ENCODE measurements around the gene ZFAND3.
"Not testable (repeated sequence)": the region's sequence is repeated elsewhere in the genome, so short reads cannot be mapped to it uniquely, and the experiment has no call there.

The ZFAND3 gene

DNA sequence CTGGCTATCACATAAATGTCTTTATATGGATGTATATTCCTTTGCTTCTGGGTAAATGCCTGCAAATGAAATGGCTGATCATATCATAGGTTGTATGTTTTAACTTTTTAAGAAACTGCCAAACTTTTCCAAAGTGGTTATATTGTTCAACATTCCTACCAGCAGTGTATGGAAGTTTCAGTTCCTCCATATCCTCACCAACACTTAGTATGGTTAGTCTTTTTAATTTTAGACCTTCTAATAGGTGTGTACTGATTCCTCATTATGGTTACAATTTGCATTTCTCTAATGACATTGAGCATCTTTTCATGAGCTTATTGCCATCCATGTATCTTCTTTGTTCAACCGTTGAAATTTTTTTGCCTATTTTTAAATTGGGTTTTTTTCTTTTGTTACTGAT, 155.4 kb downstream of the ZFAND3 start:
- no peak for DNase-seq

DNA sequence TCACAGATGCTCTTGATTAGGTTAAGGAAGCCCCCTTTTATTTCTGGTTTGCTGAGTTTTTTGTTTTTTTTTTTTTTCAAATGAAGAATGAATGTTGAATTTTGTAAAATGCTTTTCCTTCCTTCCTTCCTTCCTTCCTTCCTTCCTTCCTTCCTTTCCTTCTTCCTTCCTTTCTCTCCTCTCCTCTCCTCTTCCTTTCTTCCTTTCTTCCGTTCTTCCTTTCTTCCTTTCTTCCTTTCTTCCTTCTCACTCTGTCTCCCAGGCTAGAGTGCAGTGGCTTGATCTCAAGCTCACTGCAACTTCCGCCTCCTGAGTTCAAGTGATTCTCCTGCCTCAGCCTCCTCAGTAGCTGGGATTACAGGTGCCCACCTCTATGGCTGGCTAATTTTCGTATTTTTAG, 158.2 kb downstream of the ZFAND3 start:
- DNase-seq: no peak

DNA sequence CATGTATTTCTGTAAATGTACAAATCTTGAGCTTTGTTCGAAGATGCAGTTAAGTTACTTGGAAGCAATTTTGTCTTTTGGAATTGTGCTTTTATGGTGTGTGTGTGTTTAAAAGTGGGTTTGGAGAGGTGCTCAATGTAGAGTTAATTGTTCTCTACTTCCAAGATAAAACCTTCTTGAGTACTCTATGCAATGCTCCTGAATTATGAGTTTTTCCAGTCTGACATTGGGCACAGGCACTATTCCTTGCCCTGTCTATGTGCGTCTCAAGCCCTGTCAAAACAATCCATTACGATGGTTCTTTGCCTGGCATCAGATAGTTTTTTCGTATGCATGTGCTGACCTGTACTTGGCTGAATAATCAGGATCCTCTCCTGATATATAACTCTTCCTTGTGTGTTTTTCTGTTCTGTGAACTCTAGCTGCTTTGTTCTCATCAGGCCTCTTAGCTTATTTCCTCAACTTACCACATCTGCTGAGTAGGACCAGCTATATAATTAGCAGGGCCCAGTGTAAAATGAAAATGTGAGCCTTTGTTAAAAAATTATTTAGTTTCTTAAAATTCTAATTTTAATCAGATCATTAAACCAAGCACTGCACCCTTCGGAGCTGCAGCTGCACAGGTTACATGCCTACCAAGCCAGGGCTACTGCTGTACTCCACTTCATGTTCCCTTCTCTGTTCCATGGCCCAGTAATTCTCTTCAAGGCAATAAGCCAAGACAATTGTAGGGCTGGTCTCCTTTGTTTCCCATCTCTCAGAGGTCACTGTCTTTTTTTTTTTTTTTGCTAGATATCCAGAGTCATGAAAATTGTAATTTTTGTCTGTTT, 160.1 kb downstream of the ZFAND3 start:
- no peak for DNase-seq

DNA sequence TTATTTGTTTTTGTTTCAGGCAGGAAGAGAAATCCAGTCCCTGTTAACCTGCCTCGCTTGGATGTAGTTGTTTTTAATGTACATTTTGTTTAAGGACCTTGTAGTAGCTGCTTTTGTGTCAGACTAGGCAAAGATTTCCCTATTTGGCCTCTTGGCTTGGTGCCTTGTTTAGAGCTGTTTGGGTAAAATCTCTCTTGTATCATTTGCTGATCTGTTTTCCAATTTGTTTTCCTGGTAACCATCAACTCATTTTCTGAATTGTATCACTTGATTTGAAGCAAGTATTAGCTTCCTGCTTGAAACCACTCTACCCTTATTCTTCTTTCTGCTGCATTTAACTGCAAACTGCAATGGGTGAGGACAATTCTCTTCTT, 160.7 kb downstream of the ZFAND3 start:
- no peak for DNase-seq

DNA sequence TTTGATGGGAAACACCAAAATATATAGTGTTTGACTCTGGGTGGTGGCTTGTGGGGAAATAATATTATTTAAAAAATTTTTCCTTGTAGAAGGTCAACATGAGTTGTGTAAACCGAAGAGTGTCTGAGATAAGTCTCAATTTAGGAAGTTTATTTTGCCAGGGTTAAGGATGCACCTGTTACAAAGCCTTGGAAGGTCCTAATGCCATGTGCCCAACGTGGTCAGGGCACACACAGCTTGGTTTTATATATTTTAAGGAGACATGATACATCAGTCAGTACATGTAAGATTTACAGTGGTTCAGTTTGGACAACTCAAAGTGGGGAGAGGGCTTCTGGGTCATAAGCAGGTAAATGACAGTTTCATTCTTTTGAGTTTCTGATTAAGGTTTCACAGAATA, 162.1 kb downstream of the ZFAND3 start:
- DNase-seq: no peak

DNA sequence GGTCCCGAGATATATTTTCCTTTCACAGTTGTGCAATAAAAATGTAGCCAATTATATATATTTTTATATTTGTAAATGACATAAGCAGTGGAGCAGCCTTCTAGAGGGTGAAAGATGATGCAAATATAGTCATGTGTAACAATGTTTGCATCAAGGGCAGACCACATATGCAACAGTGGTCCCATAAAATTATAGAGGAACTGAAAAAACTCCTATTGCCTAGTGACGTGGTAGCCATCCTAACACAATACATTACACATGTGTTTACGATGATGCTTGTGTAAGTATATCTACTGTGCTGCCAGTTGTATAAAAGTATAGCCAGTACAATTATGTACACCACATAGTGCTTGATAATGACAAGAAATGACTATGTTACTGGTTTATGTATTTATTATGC, 162.8 kb downstream of the ZFAND3 start:
- DNase-seq: no peak

DNA sequence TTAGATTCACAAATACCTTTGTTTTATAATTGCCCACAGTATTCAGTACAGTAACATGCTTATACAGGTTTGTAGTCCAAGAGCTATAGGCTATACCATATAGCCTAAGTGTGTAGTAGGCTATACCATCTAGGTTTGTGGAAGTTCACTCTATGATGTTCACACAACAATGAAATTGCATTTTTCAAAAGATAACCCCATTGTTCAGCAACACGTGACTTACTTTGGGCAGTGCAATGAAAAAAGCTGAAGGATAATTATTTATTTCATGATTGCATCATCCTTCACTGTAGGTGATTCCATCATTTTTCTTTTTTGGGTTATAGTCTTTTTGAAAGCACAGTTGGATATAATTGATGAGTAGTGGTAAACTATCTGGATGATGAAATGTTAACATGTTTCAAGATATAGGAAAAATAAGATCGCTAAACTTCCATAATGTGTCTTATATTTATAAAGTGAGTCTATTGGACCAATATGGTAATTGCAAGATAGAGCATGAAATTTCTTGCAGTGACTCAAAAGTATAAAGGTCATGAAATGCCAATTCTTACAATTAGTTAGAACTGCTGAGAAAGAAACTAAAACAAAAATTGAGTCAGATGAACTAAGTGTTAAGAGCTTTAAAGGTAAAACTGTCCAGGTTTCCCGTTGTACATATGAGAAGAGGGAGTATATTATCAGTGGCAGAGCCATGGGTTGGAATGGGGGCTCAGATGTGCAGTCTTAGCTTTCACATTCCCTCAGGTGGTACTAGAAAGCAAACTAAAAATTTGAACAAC, 164.4 kb downstream of the ZFAND3 start:
- DNase-seq: no peak

DNA sequence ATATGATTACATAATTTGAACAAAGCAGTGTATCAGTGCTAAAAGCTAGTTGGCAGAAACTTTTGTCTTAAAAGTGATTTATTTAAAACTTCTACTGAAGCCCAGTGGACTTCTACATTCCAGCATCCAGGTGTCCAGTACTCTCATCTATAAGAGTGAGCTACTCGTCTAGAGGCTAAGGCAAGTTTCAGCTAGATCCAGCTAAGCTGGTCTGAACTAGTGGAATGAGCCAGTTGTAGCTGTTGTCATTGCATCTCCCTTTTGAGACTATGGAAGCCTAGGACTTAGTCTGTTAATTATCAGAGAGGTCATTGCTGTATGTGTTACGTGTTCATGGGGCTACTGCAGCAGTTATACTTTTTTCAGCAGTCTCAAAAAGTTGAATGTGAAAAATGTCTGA, 165.1 kb downstream of the ZFAND3 start:
- no peak for DNase-seq

DNA sequence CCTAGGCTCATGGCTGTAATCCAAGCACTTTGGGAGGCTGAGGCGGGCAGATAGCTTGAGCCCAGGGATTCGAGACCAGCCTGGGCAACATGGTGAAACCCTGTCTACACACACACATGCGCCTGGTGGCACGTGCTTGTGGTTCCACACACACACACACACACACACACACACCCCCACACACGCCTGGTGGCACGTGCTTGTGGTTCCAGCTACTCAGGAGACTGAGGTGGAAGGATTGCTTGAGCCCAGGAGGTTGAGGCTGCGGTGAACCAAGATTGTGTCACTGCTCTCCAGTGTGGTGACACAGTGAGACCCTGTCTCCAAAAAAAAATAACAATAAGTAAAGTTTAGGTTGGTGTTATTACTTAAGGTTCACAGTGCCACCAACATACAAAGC, 165.8 kb downstream of the ZFAND3 start:
- DNase-seq: no peak

DNA sequence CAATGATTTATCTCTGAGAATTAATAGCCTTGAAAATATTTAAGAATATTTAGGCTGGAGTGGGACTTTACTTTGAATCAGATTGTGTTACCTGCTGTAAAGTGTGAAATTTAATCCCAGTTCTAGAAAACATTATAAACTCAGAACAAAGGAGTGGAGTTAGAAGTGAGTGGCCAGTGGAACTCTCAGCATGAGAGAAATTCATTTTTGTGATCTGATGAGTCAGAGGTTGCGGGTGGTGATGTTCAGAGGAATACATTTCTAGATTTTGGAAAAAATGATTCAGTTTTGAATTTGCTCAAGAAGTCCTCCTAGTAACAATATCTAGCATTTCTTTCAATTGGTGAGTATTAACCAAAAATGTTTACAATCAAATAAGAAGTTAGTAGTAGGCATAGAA, 167.5 kb downstream of the ZFAND3 start:
- DNase-seq: no peak

DNA sequence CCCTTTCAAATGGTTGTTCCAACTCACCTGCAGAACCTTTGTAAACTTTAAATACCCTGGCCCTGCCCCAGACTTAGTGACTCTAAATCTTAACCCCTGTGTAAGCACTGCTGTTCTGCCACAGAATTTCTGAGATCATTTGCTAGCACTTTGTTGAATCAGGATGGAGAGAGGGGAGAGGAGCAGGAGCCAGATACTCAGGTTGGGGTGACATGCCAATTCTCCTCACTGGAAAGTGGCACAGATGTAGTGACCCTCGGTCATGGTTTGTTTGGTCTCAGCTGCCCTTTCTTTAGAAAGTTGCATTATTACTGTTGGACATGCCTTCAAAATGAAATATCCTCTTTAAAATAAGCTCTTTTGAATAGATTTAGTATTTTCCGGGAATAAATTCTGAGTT, 168.0 kb downstream of the ZFAND3 start:
- DNase-seq: no peak

DNA sequence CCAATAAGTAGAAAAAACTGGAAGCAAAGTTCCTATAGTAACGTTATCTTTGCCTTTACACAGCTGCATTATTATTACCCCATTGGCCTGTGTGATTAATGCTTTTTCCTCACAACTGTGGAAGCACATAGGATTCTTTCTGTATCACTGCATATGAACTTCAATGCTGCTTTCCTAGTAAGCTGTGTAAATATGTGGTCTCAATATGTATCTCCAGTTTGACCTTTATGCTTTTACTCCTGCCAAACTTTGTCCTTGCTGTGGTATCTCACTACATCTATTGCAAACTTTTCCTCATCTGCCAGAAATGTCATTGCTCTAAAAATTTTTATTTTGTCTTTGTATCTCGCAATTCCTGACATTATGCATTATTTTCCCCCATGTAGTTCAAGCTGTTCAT, 168.6 kb downstream of the ZFAND3 start:
- no peak for DNase-seq

DNA sequence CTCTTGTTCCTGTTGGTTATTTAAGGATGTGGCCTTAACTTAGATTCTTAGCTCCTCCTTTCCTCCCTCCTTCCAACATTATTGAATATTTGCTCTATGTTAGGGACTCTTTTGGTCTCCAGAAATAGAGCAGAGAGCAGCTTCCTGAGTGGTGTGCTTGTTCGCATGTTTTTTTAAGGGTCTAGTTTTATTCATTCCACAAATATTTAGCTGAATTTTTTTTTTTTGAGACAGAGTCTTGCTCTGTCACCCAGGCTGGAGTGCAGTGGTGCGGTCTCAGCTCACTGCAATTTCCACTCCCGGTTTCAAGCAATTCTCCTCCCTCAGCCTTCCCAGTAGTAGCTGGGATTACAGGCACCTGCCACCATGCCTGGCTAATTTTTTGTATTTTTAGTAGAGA, 169.2 kb downstream of the ZFAND3 start:
- DNase-seq: no peak

DNA sequence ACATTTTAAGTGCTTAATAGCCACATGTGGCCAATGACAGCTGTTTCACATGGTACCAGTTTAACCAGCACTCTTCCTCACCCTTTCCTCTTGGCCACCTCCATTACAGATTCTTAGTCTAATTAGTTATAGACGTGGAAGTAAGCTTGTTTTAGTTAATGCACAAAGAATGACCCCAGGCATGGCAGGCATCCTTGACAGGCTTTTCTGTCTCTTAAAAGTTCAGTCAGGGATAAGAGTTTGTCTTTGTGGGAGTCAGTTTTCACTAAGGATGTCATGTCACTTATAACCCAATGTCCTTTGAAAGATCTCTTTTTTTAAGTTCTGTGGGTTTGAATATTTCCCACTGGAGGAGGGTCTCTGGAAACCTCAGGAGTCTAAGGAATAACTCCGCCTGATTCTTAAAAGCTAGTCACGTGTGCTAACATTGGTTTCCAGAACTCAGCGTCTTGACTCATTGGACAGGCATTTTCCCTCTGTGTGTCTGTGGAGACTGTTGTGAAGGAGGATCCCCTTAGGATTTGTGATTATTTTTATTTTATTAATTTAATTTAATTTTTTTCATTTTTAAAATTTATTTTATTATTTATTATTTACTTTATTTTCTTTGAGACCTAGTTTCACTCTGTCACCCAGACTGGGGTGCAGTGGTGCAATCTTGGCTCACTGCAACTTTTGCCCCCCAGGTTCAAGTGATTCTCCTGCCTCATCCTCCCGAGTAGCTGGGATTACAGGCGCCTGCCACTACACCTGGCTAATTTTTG, 171.4 kb downstream of the ZFAND3 start:
- DNase-seq: no peak

DNA sequence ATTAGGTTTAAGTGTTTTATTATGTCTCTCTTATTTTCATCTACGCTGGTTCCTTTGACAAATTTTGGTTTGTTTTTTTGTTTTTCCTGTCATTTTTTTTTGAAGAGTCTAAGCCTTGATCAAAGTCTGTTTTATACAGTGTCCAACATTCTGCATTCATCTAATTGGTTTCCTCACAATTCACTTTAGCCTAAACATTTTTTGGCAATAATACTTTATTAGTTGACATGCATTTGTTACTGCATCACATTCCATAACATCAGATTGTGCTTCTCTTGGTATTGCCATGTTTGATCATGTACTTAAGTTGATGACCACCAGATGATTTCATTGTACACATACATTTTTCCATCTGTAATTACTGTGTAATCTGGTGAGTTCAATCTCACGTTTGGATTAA, 173.2 kb downstream of the ZFAND3 start:
- DNase-seq: no peak

DNA sequence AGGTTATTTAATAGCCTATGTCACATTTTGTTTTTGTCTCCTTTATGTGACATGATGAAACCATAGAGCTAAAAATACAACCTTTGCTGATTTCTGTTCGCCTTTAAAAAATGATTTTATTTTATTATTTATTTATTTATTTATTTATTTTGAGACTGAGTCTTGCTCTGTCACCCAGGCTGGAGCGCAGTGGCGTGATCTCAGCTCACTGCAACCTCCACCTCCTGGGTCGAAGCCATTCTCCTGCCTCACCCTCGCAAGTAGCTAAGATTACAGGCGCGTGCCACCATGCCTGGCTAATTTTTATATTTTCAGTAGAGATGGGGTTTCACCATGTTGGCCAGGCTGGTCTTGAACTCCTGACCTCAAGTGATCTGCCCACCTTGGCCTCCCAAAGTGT, 173.7 kb downstream of the ZFAND3 start:
- DNase-seq: not testable (repeated sequence)

DNA sequence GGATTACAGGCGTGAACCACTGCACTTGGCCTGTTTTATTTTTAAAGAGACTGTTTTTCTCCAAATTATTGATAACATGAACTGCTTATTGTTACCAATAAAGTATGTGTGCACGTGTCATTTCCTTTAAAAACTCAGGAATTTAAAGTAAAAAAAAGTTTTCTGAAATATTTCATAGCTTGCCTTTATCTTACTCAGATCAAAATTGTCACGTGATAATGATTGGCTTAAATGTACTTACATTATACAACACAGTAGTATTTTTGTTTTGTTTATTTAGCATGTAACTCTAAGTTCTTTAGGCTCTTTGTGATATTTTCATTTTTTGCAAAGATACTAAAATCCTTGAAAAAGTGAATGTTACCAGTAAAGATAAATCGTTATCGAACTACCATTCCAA, 174.1 kb downstream of the ZFAND3 start:
- DNase-seq: no peak

DNA sequence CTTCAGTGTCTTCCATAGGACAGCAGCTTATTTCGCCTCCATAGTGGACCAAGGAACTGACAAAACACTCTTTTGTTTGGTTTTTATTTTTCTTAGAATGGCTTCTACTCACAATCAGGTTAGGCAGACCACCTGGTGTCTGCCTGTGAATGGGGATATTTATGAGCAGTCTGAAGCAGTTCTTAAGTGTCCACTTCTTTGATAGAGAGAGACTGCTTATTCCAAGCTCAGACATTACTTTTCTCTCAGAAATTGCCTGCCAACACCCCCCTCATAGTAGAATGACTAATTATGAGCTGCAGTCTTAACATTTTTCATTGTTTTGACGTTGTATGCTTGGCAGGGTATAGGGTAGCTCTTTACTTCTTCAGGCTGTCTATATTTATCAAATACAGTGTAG, 174.7 kb downstream of the ZFAND3 start:
- no peak for DNase-seq

DNA sequence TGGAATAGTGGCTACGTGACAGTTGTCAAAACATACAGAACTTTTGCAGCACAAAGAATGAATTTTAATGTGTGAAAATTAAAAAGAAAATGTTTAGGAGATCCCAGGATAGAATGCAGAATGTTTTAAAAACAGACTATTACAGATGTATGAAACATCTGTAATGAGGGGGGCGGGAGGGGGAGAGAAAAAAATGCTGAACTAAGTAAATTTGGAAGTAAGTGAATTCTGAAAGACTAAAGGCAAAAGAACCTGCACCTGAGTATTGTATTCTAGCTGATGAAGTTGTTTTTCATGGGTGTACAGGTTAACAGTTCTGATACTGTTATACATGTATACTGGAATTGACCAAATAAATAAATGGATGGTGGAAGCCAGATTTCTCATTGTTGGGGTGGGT, 178.8 kb downstream of the ZFAND3 start:
- DNase-seq: no peak

DNA sequence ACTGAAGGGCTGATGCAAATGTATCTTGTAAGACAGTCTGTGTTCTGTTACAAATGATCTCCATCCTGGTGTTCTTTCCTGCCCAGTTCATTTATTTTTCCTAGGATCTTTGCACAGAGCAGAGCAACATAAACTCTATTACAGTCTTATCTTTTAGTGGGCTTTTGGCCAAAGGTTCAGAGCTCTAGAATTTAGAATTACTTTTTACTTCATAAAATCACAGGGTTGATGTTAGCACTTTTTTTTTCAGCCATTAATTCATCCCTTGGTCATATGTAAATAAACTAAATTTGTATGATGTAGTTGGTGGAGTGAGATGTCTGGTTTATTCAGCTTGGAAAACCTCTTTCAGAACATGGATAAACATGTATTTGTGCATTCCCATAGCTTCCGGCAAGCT, 181.9 kb downstream of the ZFAND3 start:
- DNase-seq: no peak

DNA sequence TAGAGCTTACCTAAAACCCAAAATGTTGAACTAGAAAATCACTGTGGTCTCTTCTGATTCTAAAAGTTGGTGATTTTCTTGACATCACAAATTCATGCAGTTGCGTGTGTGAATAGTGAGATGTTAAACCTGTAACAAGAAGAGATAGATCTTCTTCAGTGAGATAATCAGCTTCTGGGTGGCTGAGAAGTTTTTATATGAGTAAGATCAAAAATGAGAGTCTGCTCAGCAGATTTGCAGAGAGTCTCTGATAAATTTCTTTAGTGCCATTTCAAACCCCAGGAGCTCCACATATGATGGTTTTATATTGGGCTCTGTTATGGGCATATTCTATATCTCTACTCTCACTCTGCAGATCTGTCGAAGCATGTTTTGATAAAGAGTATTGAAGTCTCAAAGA, 185.4 kb downstream of the ZFAND3 start:
- DNase-seq: no peak

DNA sequence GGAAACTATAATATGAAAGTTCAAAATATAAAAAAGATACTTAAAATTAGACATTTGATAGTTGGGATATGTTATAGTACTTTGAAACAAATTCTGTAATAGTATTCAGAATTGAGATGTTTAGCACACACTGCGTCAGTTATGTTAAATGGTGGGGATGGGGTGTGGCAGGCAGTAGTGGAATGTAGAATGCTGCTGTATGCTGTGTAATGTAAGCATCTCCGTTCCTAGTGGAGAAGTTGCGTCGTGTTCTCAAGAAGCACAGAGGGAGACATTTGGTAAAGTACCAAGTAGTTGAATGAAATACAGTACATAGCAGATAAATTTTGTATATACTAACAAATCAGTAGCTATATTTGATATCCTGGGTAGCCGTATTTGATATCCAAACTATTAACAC, 192.4 kb downstream of the ZFAND3 start:
- DNase-seq: no peak

DNA sequence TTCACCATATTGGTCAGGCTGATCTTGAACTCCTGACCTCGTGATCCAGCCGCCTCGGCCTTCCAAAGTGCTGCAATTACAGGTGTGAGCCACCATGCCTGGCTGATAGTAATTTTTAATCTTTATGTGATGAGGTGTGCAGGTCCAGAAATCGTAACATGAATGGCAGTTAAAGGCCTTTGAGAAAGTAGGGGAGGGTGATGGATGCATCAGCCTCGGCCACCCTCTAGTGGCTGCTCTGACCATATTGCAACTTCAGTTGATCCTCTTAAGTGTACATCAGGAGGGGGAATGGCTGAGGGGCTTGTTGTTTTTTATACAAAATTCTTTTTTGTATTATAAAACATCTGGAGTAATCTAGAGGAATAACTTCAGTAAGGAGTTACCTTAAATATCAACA, 193.0 kb downstream of the ZFAND3 start:
- DNase-seq: peak; percentile 54

DNA sequence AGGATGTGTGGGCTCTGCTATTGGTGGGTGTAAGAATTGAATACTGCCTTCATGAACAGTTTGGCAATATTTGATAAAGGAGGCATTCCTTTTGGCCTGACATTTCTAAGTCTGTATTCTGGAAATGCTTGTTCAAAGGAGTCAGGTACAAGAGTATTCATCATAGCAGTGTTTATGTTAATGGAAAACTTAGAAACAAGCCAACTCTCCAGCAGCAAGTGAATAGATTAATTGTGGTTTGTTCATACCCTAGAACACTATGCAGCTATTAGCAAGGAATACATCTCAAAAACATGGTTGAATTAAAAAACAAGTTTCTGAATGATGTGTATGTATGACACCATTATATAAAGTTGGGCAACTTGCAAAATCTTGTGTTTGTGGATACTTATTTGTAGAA, 195.8 kb downstream of the ZFAND3 start:
- DNase-seq: no peak

Data from hematopoietic multipotent progenitor cell treated with erythropoietin and hydrocortisone succinate and interleukin-3 and kit ligand, for 8 days (in vitro differentiated cells).